Neural cell (in vitro differentiated cells): ENCODE results near the gene CFAP300. TPM values are rescaled to one million over a fixed set of nuclear protein-coding genes. Genes with fewer than 3 reads are reported as not detected.

ENCODE experiments used
- H2AFZ ChIP-seq: fragments of 200-600, 300-800 bp; sonication (generic), shearing (Covaris generic); 2 replicates; pipeline ENCODE4 v1.6.0; 2014; ENCODE audit warnings: low read depth, mild to moderate bottlenecking, antibody characterized with exemption, low read length, moderate library complexity
- H3F3A ChIP-seq: fragments of 200-600 bp; shearing (Covaris generic); 2 replicates; pipeline ENCODE4 v1.6.1; 2016; ENCODE audit warnings: mild to moderate bottlenecking, moderate library complexity, mixed read lengths, antibody characterized with exemption, low read length; ENCODE audit not compliant: insufficient read depth, poor library complexity, severe bottlenecking
- H3K27ac ChIP-seq: fragments of 200-600, 300-800 bp; sonication (generic), shearing (Covaris generic); 2 replicates; pipeline ENCODE4 v1.5.1; 2014; ENCODE audit warnings: mild to moderate bottlenecking, low read length, moderate library complexity
- H3K27me3 ChIP-seq: fragments of 300-800, 200-600 bp; sonication (generic), shearing (Covaris generic); 2 replicates; pipeline ENCODE4 v1.6.0; 2014; ENCODE audit warnings: mild to moderate bottlenecking, low read depth, low read length, moderate library complexity; ENCODE audit not compliant: insufficient read depth
- H3K36me3 ChIP-seq: fragments of 300-800, 200-600 bp; sonication (generic), shearing (Covaris generic); 2 replicates; pipeline ENCODE4 v1.5.1; 2014; ENCODE audit warnings: mild to moderate bottlenecking, antibody characterized with exemption, low read length, moderate library complexity; ENCODE audit not compliant: insufficient read depth
- H3K4me2 ChIP-seq: fragments of 300-800, 200-600 bp; sonication (generic), shearing (Covaris generic); 2 replicates; pipeline ENCODE4 v1.6.0; 2014; ENCODE audit warnings: mild to moderate bottlenecking, low read length
- H3K4me3 ChIP-seq: fragments of 300-800, 200-600 bp; sonication (generic), shearing (Covaris generic); 2 replicates; pipeline ENCODE4 v1.5.1; 2014; ENCODE audit warnings: mild to moderate bottlenecking, low read length, moderate library complexity
- H3K79me2 ChIP-seq: fragments of 200-600 bp; shearing (Covaris generic); replicated peaks from 2 replicates; pipeline ENCODE4 v1.6.0; 2014; ENCODE audit warnings: mild to moderate bottlenecking, low read length, moderate library complexity; ENCODE audit not compliant: insufficient read depth
- H3K9ac ChIP-seq: fragments of 300-800, 200-600 bp; sonication (generic), shearing (Covaris generic); 2 replicates; pipeline ENCODE4 v1.6.1; 2016; ENCODE audit warnings: mild to moderate bottlenecking, low read length, mixed read lengths
- H3K9me2 ChIP-seq: fragments of 200-600 bp; shearing (Covaris generic); 2 replicates; pipeline ENCODE4 v1.6.1; 2016; ENCODE audit warnings: mild to moderate bottlenecking, low read length, mixed read lengths; ENCODE audit not compliant: insufficient read depth
- H3K9me3 ChIP-seq: fragments of 200-600, 300-800 bp; sonication (generic), shearing (Covaris generic); 2 replicates; pipeline ENCODE4 v1.6.1; 2016; ENCODE audit warnings: mild to moderate bottlenecking, mixed run types, low read length, moderate library complexity, mixed read lengths
- H4K20me1 ChIP-seq: fragments of 200-600 bp; shearing (Covaris generic); 2 replicates; pipeline ENCODE4 v1.6.1; 2016; ENCODE audit warnings: mild to moderate bottlenecking, mixed run types; ENCODE audit not compliant: insufficient read depth
- EP300 ChIP-seq: fragments of 450-650 bp; conservative IDR thresholded peaks from 2 replicates; pipeline ENCODE4 v1.6.1; 2014; ENCODE audit warnings: antibody characterized with exemption, mild to moderate bottlenecking, moderate library complexity; ENCODE audit not compliant: poor library complexity, severe bottlenecking
- EZH2 ChIP-seq: fragments of 200-600, 300-800 bp; shearing (Covaris generic), sonication (generic); IDR thresholded peaks from 2 replicates; pipeline ENCODE4 v1.6.1; 2014; ENCODE audit warnings: antibody characterized with exemption, low read length, borderline replicate concordance, mild to moderate bottlenecking; ENCODE audit not compliant: insufficient read depth, poor library complexity, severe bottlenecking
- MXI1 ChIP-seq: fragments of 450-650 bp; conservative IDR thresholded peaks from 2 replicates; pipeline ENCODE4 v1.6.1; 2014; ENCODE audit warnings: antibody characterized with exemption, mild to moderate bottlenecking; ENCODE audit not compliant: poor library complexity, severe bottlenecking
- POLR2AphosphoS5 ChIP-seq: IDR thresholded peaks from 2 replicates; pipeline ENCODE4 v1.6.1; 2012
- RAD21 ChIP-seq: fragments of 450-650 bp; conservative IDR thresholded peaks from 2 replicates; pipeline ENCODE4 v1.6.1; 2014; ENCODE audit warnings: antibody characterized with exemption, mild to moderate bottlenecking, moderate library complexity
- SMC3 ChIP-seq: fragments of 450-650 bp; conservative IDR thresholded peaks from 2 replicates; pipeline ENCODE4 v1.6.1; 2014; ENCODE audit warnings: antibody characterized with exemption, mild to moderate bottlenecking, moderate library complexity; ENCODE audit not compliant: poor library complexity
- TAF1 ChIP-seq: IDR thresholded peaks from 2 replicates; pipeline ENCODE4 v1.6.1; 2012; ENCODE audit warnings: low read depth
- polyA plus RNA-seq: library from polyadenylated mRNA; depleted of rRNA; stranded (reverse); fragments of >200 nt; gene quantifications from 2 replicates; pipeline ENCODE4 v1.2.3, GENCODE V29; 2014
- TF ChIP-seq, protein P1 (sequence below): fragments of 450-650 bp; IDR thresholded peaks from 2 replicates; pipeline ENCODE4 v1.5.1; 2014; ENCODE audit warnings: antibody characterized with exemption, mild to moderate bottlenecking, moderate library complexity; ENCODE audit not compliant: poor library complexity, severe bottlenecking
- TF ChIP-seq, protein P2 (sequence below): IDR thresholded peaks from 2 replicates; pipeline ENCODE4 v1.6.1; 2012; ENCODE audit warnings: borderline replicate concordance

The CFAP300 gene
- polyA plus RNA-seq, 1 donor from 2014 or later: not detected

DNA sequence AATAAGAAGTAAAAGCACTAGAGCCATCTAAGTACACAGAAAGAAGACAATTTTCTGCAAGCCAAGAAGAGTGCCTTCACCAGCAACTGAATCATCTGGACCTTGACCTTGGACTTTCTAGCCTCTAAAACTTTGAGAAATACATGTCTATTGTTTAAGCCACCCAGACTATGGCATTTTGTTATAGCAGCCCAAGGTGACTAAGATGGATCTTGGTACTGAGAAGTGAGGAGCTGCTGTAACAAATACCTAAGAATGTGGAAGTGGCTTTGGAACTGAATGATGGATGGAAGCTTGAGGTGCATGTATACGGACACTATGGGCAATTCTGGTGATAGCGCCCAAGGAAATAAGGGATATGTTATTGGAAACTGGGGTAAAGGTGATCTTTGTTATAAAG, 14.9 kb downstream of the CFAP300 start:
- H3K27ac ChIP-seq: no peak overlapping the region
- no peak overlapping the region for H3K9ac ChIP-seq
- TF ChIP-seq POLR2AphosphoS5 (no peak), EZH2 (no peak), TAF1 (no peak), EP300 (no peak), MXI1 (no peak), RAD21 (no peak), SMC3 (no peak)
- TF ChIP-seq, protein P1, sequence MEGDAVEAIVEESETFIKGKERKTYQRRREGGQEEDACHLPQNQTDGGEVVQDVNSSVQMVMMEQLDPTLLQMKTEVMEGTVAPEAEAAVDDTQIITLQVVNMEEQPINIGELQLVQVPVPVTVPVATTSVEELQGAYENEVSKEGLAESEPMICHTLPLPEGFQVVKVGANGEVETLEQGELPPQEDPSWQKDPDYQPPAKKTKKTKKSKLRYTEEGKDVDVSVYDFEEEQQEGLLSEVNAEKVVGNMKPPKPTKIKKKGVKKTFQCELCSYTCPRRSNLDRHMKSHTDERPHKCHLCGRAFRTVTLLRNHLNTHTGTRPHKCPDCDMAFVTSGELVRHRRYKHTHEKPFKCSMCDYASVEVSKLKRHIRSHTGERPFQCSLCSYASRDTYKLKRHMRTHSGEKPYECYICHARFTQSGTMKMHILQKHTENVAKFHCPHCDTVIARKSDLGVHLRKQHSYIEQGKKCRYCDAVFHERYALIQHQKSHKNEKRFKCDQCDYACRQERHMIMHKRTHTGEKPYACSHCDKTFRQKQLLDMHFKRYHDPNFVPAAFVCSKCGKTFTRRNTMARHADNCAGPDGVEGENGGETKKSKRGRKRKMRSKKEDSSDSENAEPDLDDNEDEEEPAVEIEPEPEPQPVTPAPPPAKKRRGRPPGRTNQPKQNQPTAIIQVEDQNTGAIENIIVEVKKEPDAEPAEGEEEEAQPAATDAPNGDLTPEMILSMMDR: no peak
- TF ChIP-seq, protein P2, sequence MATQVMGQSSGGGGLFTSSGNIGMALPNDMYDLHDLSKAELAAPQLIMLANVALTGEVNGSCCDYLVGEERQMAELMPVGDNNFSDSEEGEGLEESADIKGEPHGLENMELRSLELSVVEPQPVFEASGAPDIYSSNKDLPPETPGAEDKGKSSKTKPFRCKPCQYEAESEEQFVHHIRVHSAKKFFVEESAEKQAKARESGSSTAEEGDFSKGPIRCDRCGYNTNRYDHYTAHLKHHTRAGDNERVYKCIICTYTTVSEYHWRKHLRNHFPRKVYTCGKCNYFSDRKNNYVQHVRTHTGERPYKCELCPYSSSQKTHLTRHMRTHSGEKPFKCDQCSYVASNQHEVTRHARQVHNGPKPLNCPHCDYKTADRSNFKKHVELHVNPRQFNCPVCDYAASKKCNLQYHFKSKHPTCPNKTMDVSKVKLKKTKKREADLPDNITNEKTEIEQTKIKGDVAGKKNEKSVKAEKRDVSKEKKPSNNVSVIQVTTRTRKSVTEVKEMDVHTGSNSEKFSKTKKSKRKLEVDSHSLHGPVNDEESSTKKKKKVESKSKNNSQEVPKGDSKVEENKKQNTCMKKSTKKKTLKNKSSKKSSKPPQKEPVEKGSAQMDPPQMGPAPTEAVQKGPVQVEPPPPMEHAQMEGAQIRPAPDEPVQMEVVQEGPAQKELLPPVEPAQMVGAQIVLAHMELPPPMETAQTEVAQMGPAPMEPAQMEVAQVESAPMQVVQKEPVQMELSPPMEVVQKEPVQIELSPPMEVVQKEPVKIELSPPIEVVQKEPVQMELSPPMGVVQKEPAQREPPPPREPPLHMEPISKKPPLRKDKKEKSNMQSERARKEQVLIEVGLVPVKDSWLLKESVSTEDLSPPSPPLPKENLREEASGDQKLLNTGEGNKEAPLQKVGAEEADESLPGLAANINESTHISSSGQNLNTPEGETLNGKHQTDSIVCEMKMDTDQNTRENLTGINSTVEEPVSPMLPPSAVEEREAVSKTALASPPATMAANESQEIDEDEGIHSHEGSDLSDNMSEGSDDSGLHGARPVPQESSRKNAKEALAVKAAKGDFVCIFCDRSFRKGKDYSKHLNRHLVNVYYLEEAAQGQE: no peak
- no peak overlapping the region for H3K4me2 ChIP-seq
- H2AFZ ChIP-seq: no peak overlapping the region
- no peaks in the 10 kb centered on the region for H3K27me3 ChIP-seq
- H3F3A ChIP-seq: no peaks in the 10 kb centered on the region
- no peak overlapping the region for H3K4me3 ChIP-seq
- H3K79me2 ChIP-seq: no peaks in the 10 kb centered on the region
- H3K9me2 ChIP-seq: no peaks in the 10 kb centered on the region
- no peaks in the 10 kb centered on the region for H4K20me1 ChIP-seq
- no peaks in the 10 kb centered on the region for H3K9me3 ChIP-seq
- H3K36me3 ChIP-seq: no peaks in the 10 kb centered on the region

DNA sequence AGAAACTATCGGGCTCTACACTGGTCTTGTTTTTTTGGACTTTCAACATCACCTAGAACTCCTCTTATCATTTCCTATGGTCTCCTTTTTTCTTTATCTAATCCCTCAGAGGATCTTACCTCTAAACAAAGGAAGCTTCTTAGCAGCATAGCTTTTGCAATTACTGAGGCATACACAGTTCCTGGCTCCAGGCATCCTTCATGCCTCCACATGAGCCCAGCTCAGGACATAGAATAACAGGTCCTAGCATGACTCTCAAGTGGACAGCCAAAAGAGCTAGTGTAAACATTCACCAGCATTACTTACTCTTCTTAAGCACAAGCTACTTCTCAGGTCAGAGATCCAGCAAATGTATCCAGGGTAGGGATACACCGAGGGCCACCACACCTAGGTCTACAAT, 17.1 kb downstream of the CFAP300 start:
- Histone ChIP-seq H2AFZ (no peak overlapping the region), H3K27me3 (no peaks in the 10 kb centered on the region), H3K4me3 (no peak overlapping the region), H3K9me2 (no peaks in the 10 kb centered on the region), H3K79me2 (no peaks in the 10 kb centered on the region), H3F3A (no peaks in the 10 kb centered on the region), H3K9ac (no peak overlapping the region), H3K27ac (no peak overlapping the region), H4K20me1 (no peaks in the 10 kb centered on the region), H3K4me2 (no peak overlapping the region), H3K9me3 (no peaks in the 10 kb centered on the region), H3K36me3 (no peaks in the 10 kb centered on the region)
- TF ChIP-seq EZH2: no peak
- no peak for TF ChIP-seq TAF1
- no peak for TF ChIP-seq POLR2AphosphoS5
- TF ChIP-seq, protein P1: no peak
- TF ChIP-seq SMC3: no peak
